Aorta (tissue), 5 donors: ENCODE data around the gene EPOP. TPM values are rescaled to one million over a fixed set of nuclear protein-coding genes. Genes with fewer than 3 reads are reported as not detected.

Source experiments
- ATAC-seq: fragments of 200-7000 bp; cut with Tn5 transposase; one replicate; pipeline ENCODE4 v1.9.1; 2022; ENCODE audit warnings: moderate library complexity; ENCODE audit not compliant: low FRiP score
- DNase-seq, 2 donors: peaks; one replicate each; pipeline ENCODE4 v3.0.0-alpha.2; 2020
- H3K27ac ChIP-seq, 2 donors: one replicate each; pipeline ENCODE4 v1.5.1; 2013; ENCODE audit warnings: low read length in 2 of 2, mild to moderate bottlenecking in 2 of 2, moderate library complexity in 2 of 2, control low read depth in 1 of 2, inconsistent platforms in 1 of 2, low read depth in 1 of 2
- H3K27me3 ChIP-seq, 2 donors: one replicate each; pipeline ENCODE4 v1.6.1; 2013; ENCODE audit warnings: control low read depth in 1 of 2, low read length in 1 of 2, mild to moderate bottlenecking in 1 of 2, moderate library complexity in 1 of 2; ENCODE audit not compliant: insufficient read depth in 2 of 2, control insufficient read depth in 1 of 2
- H3K36me3 ChIP-seq, 2 donors: one replicate each; pipeline ENCODE4 v1.6.1; 2013; ENCODE audit warnings: control low read depth in 1 of 2, low read length in 1 of 2, mild to moderate bottlenecking in 1 of 2; ENCODE audit not compliant: insufficient read depth in 2 of 2, control insufficient read depth in 1 of 2
- H3K4me1 ChIP-seq, 2 donors: one replicate each; pipeline ENCODE4 v1.6.1; 2013; ENCODE audit warnings: low read length in 2 of 2, control low read depth in 1 of 2, mild to moderate bottlenecking in 1 of 2, moderate library complexity in 1 of 2; ENCODE audit not compliant: insufficient read depth in 2 of 2, control insufficient read depth in 1 of 2
- H3K4me3 ChIP-seq, 2 donors: one replicate each; pipeline ENCODE4 v1.5.1; 2013; ENCODE audit warnings: low read length in 2 of 2, control low read depth in 1 of 2, mild to moderate bottlenecking in 1 of 2
- H3K9me3 ChIP-seq: one replicate; pipeline ENCODE4 v1.6.1; 2013; ENCODE audit warnings: mild to moderate bottlenecking, low read length; ENCODE audit not compliant: control insufficient read depth
- WGBS, 2 donors: extraction: QIAGEN DNeasy Blood & Tissue Kit; methylation state at CpG; one replicate each; pipeline ENCODE4 v1.1.7; 2013; 5-methylcytosine and 5-hydroxymethylcytosine counted together
- intact Hi-C, 2 donors: fragments of 100-400 bp; cut with DNase I; formaldehyde crosslinking; loops; one replicate each; pipeline versions ENCODE4 v1.14.2 to v1.15.0; 2022
- polyA plus RNA-seq, 2 donors: library from polyadenylated mRNA; stranded (reverse); fragments of 200-250 nt; gene quantifications; one replicate each; pipeline ENCODE4 v1.2.3, GENCODE V29; 2013
- total RNA-seq, 2 donors: library from RNA; stranded (reverse); fragmentation: NEBNext Ultra II Directional; extraction: Animal tissue kit (Norgen Biotek cat#: 25700); gene quantifications; one replicate each; pipeline ENCODE4 v1.2.1, GENCODE V29; 2021
- donor health status: healthy with polysubstance abuse.
- donor health status: Bipolar disorder and iron deficiency.
- donor health status: DM: no; HTN: no; CAD: no.
- donor health status: DM: no; HTN: no; CAD: no.
- donor health status: DM: yes; HTN: yes; CAD: no.

Gene EPOP
- total and polyA plus RNA-seq, 4 donors = 0.64 to 1.5 (median 1.3) TPM; not detected in 1

DNA sequence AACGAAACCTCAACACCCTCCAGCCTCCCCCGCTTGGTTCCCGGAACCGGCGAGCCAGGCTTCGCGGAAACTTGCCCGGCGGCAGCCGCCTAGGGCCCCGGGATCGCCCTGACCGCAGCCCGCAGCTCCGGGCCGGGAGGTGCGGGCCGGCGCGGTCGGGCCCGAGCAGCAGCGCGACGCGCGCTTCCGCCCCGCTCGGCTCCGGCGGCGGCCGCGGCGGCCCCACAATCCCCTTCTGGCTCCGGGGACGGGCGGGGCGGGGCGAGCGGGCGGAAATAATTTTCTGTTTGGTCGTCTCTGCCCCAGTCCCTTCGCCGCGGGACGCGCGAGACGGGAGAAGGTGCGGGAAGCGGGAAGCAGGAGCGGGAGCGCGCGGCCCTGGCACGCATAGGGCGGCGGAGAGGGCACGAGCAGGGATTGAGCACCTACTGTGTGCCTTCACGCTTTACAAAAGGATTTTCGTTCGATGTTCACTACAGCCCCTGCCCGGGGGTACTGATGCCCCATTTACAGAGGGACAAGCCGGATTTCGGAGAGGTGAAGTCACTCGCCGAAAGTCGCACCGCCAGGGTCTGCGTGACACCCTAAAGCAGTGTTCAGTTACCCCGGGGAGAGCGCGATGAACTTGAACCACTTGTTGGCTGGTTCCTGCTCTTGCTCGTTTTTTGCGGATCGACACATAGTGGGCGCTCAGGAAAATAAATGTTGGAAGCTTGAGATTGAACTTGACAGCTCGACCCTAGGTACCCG is 27.6 kb upstream of the EPOP start:
- DNase-seq (peak; percentile 92 to 96), ATAC-seq (peak; percentile 78)
- intact Hi-C loops = no loop called here
- H3K27me3 ChIP-seq = no peaks in the 10 kb centered on the region
- no peaks in the 10 kb centered on the region for H3K36me3 ChIP-seq
- peaks cover 0 to 3% of the 10 kb centered on the region in 2 donors for H3K4me1 ChIP-seq
- H3K4me3 ChIP-seq = peak overlapping the region; percentile 85 to 92
- H3K27ac ChIP-seq = peak overlapping the region in 1 of 2 donors; percentile 84
- H3K9me3 ChIP-seq = no peaks in the 10 kb centered on the region
- WGBS, 2 donors = 0 to 1% methylated on average over 66 to 81 of the region's 81 CpGs

DNA sequence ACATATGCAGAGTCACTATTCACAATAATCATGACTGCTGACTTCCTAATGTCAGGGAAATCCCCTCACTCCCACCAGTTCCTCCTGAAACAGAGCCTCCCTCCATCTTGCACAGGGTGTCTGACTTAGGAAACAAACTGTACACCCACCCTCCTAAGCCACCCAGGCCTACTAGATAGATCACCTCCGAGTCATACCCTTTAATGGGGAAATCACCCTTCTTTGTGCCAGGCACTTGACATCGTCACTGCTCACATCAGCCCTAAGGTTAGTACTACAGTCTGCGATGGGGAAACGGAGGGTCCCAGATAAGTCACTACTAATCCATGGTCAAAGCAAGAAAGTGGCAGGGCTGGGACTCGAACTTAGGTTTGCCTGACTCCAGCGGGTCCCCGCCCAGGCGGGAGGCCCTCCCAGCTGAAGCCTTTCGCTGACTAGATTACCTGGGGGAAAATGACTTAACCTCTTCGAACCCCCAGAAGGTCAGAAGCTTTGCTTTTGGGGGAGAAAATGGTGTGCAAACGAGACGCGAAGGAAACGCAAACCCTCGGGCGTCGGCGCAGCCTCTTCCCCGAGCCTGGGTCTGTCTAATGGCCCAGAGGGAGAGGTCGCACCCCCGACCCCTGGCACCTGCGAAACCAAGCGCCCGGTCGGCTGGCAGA is 26.9 kb upstream of the EPOP start:
- Histone ChIP-seq H3K27me3 (no peaks in the 10 kb centered on the region), H3K36me3 (no peaks in the 10 kb centered on the region), H3K9me3 (no peaks in the 10 kb centered on the region), H3K4me3 (peak overlapping the region; percentile 50 to 92), H3K27ac (peak overlapping the region in 1 of 2 donors; percentile 84), H3K4me1 (no peaks in the 10 kb centered on the region)
- no peak for DNase-seq
- ATAC-seq = no peak
- 4% methylated on average over 25 of the region's 25 CpGs for WGBS, 2 donors
- intact Hi-C loops = no loop called here

GRCh38 chr17:38698760-38699159 is 24.0 kb upstream of the EPOP start:
- no peaks in the 10 kb centered on the region for H3K36me3 ChIP-seq
- no peak overlapping the region for H3K4me3 ChIP-seq
- 90 to 92% methylated on average over 5 of the region's 5 CpGs for WGBS, 2 donors
- no peaks in the 10 kb centered on the region for H3K27me3 ChIP-seq
- H3K4me1 ChIP-seq = no peaks in the 10 kb centered on the region
- DNase-seq (no peak), ATAC-seq (no peak)
- intact Hi-C loops = no loop called here
- no peak overlapping the region for H3K27ac ChIP-seq
- no peaks in the 10 kb centered on the region for H3K9me3 ChIP-seq

DNA sequence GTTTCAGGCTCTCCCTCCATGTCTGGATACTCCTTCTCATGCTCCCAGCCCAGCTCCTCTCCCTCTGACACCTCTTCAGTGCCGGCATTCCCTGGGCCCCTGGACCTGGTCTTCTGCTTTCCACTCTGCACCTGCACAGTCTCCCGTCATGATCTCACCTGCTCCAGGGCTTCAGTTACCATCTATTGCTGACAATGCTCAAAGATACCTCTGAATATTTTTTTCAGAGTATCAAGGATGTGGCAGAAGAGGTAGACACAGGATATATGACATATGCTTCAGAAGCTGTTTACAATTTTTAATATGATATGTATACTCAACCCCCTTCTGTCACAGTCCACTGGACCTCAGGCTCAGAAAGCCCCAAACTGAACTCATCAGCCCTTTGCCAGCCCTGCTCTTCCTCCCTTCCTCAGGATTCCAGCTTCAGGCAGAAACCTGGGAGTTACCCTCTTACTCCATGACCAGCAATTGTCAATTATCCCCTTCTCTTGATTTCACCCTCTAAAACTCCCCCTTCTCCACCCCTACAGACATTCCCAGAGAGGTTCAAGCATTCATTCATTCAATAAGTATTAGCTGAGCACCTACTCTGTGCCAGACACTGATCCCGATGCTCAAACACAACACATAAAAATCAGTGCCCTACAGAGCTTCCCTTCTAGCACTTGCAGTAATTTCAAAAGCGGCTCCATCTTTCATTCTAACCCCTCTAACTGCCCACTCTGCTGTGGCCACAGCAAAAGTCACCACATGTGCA is 22.5 kb upstream of the EPOP start:
- WGBS, 2 donors = 81 to 90% methylated on average over 4 of the region's 4 CpGs
- intact Hi-C loops = no loop called here
- Histone ChIP-seq H3K4me1 (no peaks in the 10 kb centered on the region), H3K27ac (no peak overlapping the region), H3K9me3 (no peaks in the 10 kb centered on the region), H3K36me3 (no peaks in the 10 kb centered on the region), H3K4me3 (no peak overlapping the region), H3K27me3 (no peaks in the 10 kb centered on the region)
- no peak for ATAC-seq
- DNase-seq = no peak

DNA sequence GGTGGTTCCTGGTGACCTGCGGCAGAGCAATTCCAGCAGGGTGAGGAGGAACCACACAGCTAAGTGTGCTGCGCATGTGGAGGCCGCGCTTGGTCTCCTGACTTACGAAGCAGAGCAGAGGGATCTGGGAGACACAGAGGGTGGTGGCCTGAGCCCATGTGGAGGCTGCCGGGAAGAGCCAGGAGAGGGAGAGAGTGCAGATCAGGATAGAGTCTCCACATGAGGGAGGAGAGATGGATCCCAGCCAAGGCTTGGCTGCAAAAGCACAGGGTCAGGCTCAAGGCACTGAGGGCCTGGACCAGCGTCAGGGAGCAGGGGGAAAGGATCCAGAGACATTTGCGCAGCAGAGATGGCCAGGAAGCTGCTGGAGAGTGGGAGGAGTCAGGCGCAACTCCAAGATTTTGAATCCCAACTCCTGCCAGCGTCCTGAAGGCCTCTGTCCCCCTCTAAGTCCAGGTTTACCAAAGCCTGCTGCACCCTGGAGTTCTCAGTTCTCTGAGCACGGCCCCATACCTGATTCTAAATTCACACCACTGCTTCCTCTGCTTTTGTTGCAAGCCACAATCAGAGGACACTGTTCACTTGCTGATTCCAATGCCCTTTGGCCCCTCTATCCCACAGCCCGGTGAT is 19.1 kb upstream of the EPOP start:
- intact Hi-C loops = no loop called here
- no peak overlapping the region for H3K27ac ChIP-seq
- WGBS, 2 donors = 38 to 44% methylated on average over 12 of the region's 12 CpGs
- no peaks in the 10 kb centered on the region for H3K27me3 ChIP-seq
- no peaks in the 10 kb centered on the region for H3K36me3 ChIP-seq
- H3K4me1 ChIP-seq = no peaks in the 10 kb centered on the region
- DNase-seq = peak; percentile 90 to 92
- no peak overlapping the region for H3K4me3 ChIP-seq
- ATAC-seq = peak; percentile 95
- H3K9me3 ChIP-seq = no peaks in the 10 kb centered on the region

GRCh38 chr17:38691154-38691553 is 16.4 kb upstream of the EPOP start:
- no peaks in the 10 kb centered on the region for H3K4me1 ChIP-seq
- no peak overlapping the region for H3K27ac ChIP-seq
- H3K4me3 ChIP-seq = no peak overlapping the region
- WGBS, 2 donors = 93% methylated on average over 4 of the region's 4 CpGs
- intact Hi-C loops = no loop called here
- H3K27me3 ChIP-seq = no peaks in the 10 kb centered on the region
- no peaks in the 10 kb centered on the region for H3K9me3 ChIP-seq
- no peaks in the 10 kb centered on the region for H3K36me3 ChIP-seq
- ATAC-seq = no peak
- DNase-seq = no peak

GRCh38 chr17:38690386-38690785 is 15.6 kb upstream of the EPOP start:
- Histone ChIP-seq H3K4me3 (no peak overlapping the region), H3K9me3 (no peaks in the 10 kb centered on the region), H3K27ac (no peak overlapping the region), H3K36me3 (no peaks in the 10 kb centered on the region), H3K27me3 (no peaks in the 10 kb centered on the region), H3K4me1 (no peaks in the 10 kb centered on the region)
- 92 to 95% methylated on average over 4 of the region's 4 CpGs for WGBS, 2 donors
- no peak for DNase-seq
- intact Hi-C loops = no loop called here
- no peak for ATAC-seq

GRCh38 chr17:38687286-38687685 is 12.5 kb upstream of the EPOP start:
- Histone ChIP-seq H3K27me3 (no peaks in the 10 kb centered on the region), H3K36me3 (no peaks in the 10 kb centered on the region), H3K27ac (no peak overlapping the region), H3K4me1 (no peaks in the 10 kb centered on the region), H3K9me3 (no peaks in the 10 kb centered on the region), H3K4me3 (no peak overlapping the region)
- DNase-seq (no peak), ATAC-seq (no peak)
- intact Hi-C loops = no loop called here
- 88 to 89% methylated on average over 5 of the region's 5 CpGs for WGBS, 2 donors
